Stomach (tissue), 4 donors: Measurements from ENCODE around the gene LIN28A.

Experiments
- CTCF ChIP-seq, 7 experiments: fragments of 450-650 bp in 4 of 7; fragments of 200-600 bp in 3 of 7; sonication (generic) in 3 of 7; IDR thresholded peaks; one replicate each; pipeline ENCODE4 v1.5.1; 2016 to 2019; ENCODE audit warnings: antibody characterized with exemption in 7 of 7, control low read depth in 2 of 7, mild to moderate bottlenecking in 1 of 7
- POLR2A ChIP-seq, 4 donors: fragments of 450-650 bp; IDR thresholded peaks; one replicate each; pipeline ENCODE4 v1.6.1; 2016; ENCODE audit warnings: antibody characterized with exemption in 4 of 4, control low read depth in 2 of 4, mild to moderate bottlenecking in 1 of 4, moderate library complexity in 1 of 4

- TF ChIP-seq CTCF (IDR thresholded peaks at IDR 0.05) (no peak), POLR2A (IDR thresholded peaks at IDR 0.05) (no peak)
Observed at GRCh38 chr1:26432793-26433192, 22.2 kb downstream of the LIN28A start.
